Endometrium (tissue), 2 donors: ENCODE measurements around the gene AMN1.
"Not testable (repeated sequence)": the region's sequence is repeated elsewhere in the genome, so short reads cannot be mapped to it uniquely, and the experiment has no call there.

Source experiments
- FAIRE-seq: peaks from 2 replicates; lab custom pipeline; 2012; peaks lifted over from hg19 to GRCh38; lab: Jason Lieb, UNC
- donor health status: control.
- donor health status: control.

The AMN1 gene

DNA sequence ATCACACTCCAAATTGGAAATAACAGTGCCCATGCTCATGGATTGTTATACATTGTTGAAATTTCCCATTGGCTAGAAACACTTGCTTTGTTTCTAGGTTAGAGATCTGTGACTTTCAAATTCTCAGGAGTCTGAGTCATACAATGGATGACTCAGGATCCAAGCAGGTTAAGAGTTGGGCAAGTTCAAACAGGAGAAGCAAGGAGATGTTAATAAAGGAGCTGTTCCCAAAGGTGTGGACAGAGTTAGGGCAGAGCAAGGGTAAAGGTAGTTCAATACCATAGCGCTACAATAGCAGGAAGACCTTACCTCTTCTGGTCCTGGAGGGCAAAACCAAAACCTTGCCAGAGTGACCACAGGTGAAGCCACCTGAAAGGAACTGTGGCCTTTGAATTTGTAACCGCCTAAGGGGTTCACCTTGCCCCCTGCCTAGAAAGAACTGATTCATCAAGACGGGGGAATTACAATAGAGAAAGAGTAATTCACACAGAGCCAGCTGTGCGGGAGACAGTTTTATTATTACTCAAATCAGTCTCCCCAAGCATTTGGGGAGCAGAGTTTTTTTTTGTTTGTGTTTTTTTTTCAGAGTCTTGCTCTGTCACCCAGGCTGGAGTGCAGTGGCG is 4.2 kb upstream of the AMN1 start:
- peak; percentile 80 for FAIRE-seq

DNA sequence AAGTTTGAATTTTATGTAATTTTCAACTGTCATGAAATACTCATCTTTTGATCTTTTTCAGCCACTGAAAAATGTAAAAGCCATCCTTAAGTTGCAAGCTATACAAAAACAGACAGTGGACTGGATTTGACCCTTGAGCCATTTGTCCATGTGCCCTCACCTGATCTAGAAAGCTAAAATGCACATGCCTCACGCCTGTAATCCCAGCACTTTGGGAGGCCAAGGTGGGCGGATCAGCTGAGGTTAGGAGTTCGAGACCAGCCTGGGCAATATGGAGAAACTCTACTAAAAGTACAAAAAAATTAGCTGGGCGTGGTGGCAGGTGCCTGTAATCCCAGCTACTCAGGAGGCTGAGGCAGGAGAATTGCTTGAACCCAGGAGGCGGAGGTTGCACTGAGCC is 2.4 kb upstream of the AMN1 start:
- not testable (repeated sequence) for FAIRE-seq

DNA sequence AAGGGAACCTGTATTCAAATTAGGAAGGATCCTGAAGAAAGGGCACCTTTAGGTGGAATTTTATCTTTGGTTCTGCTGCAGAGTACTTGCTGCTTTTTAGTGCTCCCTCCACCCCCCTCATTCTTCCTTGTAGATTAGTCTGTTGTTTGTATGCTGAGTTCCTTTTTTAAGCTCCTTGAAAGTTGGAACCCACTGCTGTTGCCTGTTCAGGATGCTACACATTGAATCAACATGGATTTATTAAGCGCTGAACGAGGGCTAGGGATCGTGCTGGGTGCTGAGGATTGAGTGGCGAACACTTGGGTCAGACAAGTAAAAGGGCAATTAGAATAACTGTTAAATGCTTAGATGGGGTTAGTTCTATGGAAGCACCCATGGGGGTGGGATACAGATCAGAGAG is 884 bp upstream of the AMN1 start:
- FAIRE-seq, result no peak

DNA sequence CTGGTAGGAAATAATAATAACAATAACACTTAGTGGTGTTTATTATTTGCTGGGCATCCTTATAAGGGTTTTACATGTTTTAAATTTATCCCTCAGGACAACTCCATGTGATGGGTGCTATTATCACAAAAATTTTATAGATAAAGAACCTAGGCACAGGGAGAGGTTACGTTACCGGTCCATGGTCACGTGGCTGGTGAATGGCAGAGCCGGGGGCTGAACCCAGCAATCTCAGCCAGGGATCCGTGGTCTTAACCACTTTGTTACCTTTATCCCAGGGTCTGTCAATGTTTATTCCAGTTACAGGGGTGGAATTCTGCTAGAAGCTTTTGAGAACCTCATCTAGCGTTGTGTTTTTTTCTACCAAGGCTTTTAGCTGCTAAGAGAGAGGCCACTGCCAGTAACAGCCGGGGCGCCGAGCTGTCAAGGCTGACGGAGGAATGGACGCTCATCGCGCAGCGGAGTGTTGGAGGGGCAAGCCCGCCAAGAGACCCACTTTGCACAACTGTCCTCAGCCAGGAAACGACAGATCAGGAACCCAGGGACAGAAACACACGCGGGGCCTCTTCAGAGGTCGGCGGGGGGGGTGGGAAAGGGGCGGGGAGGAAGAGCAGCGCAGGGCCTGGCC is 418 bp downstream of the AMN1 start:
- FAIRE-seq, result no peak

DNA sequence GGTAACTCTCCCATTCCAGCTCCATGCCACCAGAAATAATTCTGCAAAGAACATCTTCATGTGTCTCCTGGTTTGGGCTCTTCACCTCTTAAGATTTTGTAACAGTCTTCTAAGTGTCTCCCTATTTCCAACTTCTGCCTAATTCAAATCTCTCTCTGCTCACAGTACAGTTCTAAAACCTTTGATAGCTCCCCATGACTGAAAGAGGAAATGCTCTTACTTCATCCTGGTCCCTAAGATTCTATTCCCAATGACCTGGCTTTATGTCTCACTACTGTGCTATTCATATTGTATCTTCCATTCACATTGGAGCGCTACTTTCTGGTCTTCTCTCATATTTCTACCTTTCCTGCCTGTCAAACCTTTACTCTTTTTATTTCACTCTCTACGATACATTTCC is 1.6 kb downstream of the AMN1 start:
- no peak for FAIRE-seq

DNA sequence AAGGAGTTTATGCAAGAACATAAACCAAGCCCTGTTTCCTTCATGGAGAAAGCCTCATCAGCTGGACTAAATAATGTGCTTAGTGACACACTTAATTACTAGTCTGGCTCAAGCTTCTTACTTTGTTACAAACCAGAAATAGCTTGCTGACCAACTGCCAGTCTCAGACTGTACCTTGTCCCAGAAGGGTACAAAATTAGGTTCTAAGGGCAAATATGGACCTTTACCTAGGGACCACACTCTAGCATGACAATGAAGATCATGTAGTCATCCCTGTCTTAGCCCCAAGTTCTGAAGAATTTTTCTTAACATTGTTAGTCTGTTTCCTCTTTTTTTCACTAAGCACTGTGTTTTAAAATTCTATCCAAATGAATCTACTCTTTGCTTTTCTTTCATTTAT is 2.2 kb downstream of the AMN1 start:
- no peak for FAIRE-seq

DNA sequence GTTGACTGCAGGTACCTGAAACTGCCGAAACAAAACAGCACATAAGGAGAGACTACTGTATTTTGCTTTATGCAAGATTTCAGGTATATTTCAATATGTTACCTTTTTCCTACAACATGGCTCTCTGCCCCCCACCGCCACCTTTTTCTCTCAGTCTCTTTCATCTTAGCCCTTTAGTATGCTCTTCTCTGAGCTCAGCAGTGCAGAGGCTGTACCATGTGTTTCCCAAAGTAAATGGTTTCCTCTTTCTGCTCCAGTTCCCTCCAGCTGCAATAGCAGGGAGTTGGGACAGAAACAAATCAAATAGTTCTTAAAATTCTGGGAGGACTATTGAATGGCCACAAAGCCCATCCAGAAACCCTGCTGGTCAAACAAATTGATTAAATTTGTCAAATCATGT is 4.3 kb downstream of the AMN1 start:
- no peak for FAIRE-seq

DNA sequence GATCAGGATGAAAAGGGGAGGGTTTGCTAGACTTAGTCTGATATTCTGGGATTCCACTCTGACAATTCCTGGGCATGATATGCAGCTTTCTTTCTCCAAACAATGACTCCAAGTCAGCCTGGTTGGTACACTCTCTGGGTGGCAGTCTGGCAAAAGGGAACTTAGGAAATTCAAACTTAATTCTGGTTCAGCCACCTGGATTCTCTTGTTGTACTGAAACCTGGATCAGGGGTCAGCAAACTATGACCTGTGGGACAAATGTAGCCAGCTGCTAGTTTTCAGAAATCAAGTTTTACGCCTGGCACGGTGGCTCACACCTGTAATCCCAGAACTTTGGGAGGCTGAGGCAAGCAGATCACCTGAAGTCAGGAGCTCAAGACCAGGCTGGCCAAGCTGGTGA is 6.2 kb downstream of the AMN1 start:
- FAIRE-seq, result no peak

DNA sequence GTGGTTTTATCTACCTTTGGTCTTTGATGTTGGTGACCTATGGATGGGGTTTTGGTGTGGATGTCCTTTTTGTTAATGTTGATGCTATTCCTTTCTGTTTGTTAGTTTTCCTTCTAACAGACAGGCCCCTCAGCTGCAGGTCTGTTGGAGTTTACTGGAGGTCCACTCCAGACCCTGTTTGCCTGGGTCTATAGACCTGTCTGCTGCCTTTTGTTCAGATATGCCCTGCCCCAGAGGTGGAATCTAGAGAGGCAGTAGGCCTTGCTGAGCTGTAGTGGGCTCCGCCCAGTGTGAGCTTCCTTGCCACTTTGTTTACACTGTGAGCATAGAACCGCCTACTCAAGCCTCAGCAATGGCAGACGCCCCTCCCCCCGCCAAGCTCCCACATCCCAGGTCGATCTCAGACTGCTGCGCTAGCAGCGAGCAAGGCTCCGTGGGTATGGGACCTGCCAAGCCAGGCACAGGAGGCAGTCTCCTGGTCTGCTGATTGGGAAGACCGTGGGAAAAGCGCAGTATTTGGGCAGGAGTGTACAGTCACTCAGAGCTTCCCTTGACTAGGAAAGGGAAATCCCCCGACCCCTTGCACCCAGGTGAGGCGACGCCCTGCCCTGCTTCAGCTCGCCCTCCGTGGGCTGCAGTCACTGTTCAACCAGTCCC is 10.2 kb downstream of the AMN1 start:
- FAIRE-seq, result not testable (repeated sequence)

DNA sequence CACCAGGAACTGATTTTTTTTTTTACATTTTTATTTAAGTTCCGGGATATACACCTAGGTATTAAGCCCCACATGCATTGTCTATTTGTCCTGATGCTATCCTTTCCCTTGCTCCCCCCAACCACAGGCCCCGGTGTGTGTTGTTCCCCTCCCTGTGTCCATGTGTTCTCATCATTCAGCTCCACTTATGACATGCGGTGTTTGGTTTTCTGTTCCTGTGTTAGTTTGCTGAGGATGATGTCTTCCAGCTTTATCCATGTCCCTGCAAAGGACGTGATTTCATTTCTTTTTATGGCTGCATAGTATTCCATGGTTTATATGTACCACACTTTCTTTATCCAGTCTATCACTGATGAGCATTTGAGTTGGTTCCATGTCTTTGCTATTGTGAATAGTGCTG is 11.8 kb downstream of the AMN1 start:
- FAIRE-seq, result not testable (repeated sequence)

DNA sequence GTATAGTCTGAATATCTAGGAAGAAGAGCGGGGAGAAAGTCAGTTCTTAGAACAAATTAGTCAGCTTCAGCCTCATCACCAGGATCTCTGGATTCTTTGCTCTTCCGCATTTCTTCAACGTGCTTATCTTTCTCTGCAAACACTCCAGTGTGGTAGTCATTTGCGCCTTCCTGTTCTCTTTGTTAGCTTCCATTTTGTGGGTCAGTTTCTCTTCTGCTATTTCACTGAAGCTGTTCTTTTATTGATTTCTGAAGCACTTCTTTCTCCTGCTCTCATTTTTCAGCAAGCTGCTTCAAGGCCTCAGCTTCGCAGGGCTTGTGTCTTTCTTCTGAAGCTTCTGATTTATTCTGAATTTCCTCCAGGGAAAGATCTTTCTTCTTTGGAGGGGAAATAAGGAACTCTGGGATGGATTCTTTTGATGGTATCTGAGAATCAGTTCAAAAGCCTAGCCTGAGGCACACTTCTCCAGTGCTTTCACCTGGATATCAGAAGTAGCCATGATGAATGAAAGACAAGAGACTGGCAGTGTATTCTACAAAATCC is 13.5 kb downstream of the AMN1 start:
- no peak for FAIRE-seq

DNA sequence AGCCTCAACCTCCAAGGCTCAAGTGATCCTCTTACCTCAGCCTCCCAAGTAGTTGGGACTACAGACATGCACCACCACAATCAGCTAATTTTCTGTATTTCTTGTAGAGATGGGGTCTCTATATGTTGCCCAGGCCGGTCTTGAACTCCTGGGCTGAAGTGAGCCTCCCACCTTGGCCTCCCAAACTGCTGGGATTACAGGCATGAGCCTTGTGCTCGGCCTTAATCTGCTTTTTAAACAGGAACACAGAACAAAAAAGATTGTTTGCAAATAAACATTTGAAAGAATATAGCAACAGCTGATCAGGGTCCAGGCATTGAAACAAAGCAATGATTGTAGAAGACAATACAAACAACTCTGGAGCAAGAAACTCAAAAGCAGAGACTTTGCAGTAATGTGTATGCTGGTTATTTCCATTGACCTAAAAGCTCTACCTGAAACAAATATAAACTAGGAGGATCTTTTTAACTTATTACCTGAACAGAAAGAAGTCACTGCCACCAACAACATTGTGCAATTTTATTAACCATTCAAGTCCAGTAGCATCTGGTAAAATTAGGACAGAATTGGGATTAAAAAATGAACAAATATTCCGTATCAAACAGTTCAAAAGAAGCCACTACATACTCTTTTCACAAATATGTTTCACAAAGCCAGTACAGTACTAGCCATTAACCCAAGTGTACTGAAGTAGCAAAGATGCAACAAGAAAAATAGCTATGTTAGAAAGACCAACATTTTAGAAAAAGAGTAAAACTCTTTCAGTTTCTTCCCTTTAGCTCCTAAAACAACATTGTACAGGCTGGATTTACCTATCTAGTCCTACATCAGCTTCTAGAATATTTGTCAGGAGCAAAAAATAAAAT is 14.2 kb downstream of the AMN1 start:
- FAIRE-seq, result no peak

DNA sequence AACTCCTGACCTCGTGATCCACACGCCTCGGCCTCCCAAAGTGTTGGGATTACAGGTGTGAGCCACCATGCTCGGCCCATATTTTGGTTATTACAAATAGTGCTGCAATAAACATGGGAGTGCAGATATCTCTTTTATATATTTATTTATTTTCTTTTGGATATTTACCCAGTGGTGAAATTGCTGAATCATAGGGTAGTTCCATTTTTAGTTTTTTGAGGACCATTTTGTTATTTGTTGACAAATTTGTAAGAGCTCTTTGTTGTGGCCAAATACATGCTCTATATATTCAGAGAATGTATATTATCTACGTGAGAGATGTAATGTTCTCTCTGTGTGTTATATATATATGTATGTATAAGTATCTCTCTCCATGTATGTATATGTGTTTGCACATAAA is 15.9 kb downstream of the AMN1 start:
- FAIRE-seq, result no peak

DNA sequence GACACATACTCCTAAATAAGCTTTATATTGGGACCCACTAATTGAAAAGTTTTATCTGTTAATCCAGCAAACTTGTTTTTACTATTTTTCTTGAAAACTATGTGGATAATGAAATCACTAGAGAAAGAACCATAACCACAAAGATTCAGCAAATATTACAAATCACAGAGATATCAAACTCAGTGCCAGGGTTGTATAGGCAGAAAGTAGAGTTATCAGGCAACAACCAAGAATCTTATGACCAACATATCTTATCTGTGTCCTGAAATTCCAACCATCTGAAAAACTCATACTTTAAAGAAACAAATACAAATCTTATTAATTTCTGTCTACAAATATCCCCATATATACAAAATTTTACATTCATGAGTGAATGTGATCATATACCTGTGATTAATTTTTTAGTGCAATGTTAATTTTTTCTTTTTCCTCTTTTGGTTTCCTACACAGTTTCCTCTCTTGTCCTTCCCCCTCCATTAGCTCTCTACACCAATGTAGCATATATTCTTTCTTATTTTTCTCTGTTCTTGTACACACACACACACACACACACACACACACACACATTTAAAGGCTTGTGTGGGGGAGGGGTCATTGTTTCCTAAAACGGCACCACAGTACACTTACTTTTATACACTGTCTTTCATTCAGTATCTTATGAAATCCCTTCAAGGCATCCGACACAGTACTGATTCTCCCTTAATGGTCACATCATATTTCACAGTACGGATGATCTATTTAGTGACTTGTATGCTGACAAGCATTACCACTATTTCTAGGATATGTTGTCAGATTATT is 18.6 kb downstream of the AMN1 start:
- no peak for FAIRE-seq

DNA sequence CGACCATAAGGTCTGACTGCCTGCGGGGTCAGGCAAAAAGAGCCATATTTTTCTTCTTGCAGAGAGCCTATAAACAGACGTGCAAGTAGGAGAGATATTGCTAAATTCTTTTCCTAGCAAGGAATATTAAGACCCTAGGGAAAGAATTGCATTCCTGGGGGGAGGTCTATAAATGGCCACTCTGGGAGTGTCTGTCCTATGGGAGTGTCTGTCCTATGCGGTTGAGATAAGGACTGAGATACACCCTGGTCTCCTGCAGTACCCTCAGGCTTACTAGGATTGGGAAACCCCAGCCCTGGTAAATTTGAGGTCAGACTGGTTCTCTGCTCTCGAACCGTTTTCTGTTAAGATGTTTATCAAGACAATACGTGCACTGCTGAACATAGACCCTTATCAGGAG is 20.7 kb downstream of the AMN1 start:
- FAIRE-seq, result not testable (repeated sequence)

DNA sequence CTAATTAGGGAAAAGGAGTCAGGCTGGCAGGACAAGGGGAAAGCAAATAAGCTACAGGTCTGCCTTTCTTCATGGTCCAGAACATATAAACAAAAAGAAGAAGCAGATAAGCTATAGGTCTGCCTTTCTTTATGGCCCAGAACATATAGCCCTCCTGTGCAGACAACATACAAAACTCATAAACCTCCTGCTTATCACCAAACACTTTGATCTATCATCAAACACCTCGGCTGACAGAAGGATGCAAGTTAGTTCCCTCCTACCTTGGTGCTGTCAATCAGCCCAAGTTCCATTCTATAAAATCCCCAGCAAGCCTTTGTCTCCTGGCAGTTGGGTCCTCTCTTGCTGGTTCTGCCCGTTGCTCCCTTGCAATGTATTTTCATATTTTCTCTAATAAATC is 23.2 kb downstream of the AMN1 start:
- no peak for FAIRE-seq

DNA sequence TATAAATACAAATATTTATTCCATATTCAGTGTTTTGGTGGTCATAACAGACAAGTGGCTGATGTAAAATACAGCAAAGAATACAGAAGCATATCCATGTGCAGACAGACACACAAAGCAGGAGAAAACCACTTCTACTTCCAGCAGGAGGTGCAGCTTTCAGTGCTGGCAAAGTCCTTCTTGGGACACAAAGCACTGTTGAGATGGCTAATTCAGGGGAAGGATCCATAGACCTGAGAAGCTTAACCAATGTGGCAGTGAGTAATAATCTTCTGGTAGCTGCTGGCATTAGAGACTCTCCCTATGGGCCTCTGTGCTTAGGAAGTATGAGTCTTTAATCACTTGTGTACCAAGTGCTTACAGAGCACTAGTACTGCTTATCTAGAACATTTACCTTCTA is 26.8 kb downstream of the AMN1 start:
- FAIRE-seq, result no peak

DNA sequence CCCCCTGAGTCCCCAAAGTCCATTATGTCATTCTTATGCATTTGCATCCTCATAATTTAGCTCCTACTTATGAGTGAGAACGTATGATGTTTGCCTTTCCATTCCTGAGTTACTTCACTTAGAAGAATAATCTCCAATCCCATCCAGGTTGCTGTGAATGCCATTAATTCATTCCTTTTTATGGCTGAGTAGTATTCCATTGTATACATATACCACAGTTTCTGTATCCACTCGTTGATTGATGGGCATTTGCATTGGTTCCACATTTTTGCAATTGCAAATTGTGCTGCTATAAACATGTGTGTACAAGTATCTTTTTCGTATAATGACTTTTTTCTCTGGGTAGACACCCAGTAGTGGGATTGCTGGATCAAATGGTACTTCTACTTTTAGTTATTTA is 38.9 kb downstream of the AMN1 start:
- FAIRE-seq, result not testable (repeated sequence)

DNA sequence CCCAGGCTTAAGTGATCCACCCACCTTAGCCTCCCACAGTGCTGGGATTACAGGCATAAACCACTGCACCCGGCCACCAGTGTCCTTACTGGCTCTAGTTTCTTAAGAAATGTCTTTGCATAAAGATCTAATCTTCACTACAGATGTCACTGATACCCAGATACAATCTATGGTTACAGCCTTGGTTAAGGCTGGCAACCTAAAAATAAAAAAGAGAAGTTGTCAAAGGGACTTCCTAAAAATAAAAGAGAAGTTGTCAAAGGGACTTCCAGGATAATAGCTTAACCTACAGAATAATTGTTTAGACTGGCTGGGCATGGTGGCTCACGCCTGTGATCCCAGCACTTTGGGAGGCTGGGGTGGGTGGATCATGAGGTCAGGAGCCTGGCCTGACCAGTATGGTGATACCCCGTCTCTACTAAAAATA is 41.7 kb downstream of the AMN1 start:
- FAIRE-seq, result no peak

DNA sequence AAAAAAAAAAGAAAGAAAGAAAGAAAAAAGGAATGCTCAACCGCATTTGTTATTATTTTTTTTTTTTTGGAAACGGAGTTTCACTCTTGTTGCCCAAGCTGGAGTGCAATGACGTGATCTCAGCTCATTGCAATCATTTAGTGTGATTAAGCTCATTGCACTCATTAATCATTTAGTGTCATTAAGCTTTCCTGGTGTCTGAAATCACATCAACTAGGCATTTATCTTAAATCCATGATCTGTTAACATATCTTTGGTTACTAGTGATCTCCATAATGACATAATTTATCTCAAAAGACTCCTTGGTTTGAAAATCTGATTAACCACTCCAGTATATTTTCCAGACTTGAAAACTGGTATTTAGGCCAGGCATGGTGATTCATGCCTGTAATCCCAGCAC is 43.0 kb downstream of the AMN1 start:
- no peak for FAIRE-seq

DNA sequence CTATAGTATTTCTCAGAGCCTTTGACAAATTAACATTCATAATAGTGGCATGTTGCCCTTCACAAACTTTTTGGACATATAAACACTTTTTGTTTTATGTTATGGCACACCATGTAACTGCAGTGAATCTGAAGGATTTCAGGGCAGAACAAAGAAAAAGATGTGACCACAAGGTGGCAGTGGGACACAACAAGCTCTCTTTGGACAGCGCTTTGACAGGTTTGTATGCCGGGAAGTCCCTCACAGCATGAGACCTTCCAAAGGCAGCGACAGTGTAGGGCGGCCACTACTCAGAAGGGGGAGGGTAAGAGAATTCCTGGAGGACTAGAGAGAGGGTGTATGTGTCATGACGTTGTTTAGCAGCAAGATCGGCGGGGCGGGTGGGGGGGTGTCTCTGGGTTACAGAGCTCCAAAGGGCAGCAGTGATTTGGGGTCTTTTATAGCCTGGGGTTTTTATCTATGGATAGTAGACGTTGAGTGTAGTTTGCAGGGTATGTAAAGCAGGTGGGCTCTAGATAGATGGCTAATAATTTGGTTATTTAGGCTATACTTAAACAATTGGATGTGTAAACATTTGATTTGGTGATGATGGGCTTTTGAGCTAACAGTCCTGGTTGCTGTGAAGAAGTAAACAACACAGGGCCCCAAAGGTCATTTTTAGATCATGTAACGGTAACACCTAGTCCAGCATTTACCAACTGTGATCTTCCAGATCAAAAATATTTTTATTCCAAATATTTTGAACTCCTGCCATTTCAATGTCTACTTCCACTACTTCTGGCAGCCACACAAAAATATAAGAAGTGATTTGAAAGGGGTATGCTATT is 46.5 kb downstream of the AMN1 start:
- no peak for FAIRE-seq
